ENCODE data around the gene MRPL19. TPM values are rescaled to one million over a fixed set of nuclear protein-coding genes. Genes with fewer than 3 reads are reported as not detected.
"Not testable (repeated sequence)": the region's sequence is repeated elsewhere in the genome, so short reads cannot be mapped to it uniquely, and the experiment has no call there.

Gene MRPL19
- total and polyA plus RNA-seq, 2 donors (not counting 3 experiments of a cell fraction or from before 2014, with no cell fraction given): 13.0 to 52.3 TPM

- FAIRE-seq; POLR2A ChIA-PET; H4K20me1 ChIP-seq (replicated peaks; ENCODE audit: control insufficient read depth, extremely low read depth, insufficient read depth, low read length); DNase-seq (ENCODE audit: low read depth, low spot score); dilution Hi-C loops (cut with MboI; ENCODE audit: extremely low pct_ligation_motif_present, low sequenced_read_pairs); H2AFZ ChIP-seq (ENCODE audit: low read depth, low read length); H3K9me3 ChIP-seq (replicated peaks; ENCODE audit: control insufficient read depth, insufficient read depth, low read length); intact Hi-C loops (cut with micrococcal nuclease); H3K9ac ChIP-seq (replicated peaks; ENCODE audit: extremely low read depth, insufficient read depth, low read length); H3K36me3 ChIP-seq (ENCODE audit: control insufficient read depth in 2 of 2, extremely low read depth in 1 of 2, insufficient read depth in 2 of 2, low read length in 2 of 2); BruUV-seq (replicated peaks); H3K27me3 ChIP-seq (ENCODE audit: control insufficient read depth in 2 of 2, insufficient read depth in 2 of 2, low read length in 2 of 2); H3K4me3 ChIP-seq (replicated peaks in 1 of 3; ENCODE audit: insufficient read depth in 1 of 3, low read depth in 1 of 3, low read length in 3 of 3); H3K4me1 ChIP-seq (ENCODE audit: control insufficient read depth, extremely low read depth, insufficient read depth, low read length); H3K79me2 ChIP-seq (ENCODE audit: control insufficient read depth, insufficient read depth, low read length); H3K9me1 ChIP-seq (replicated peaks; ENCODE audit: control insufficient read depth, extremely low read depth, insufficient read depth, low read length); H3K4me2 ChIP-seq (ENCODE audit: insufficient read depth, low read length); H3K27ac ChIP-seq (ENCODE audit: insufficient read depth, low read depth, low read length): not testable (repeated sequence)
- CTCF ChIA-PET: interaction anchor here (2.4 kb wide), 1 partner anchor 43 kb away, joined by 7 read pairs; no protein-coding TSS in a partner anchor
These were observed 36.8 kb downstream of the MRPL19 start for GRCh38 chr2:75683430-75683829.

- no peaks in the 10 kb centered on the region for H3K9me1 ChIP-seq (replicated peaks; ENCODE audit: control insufficient read depth, extremely low read depth, insufficient read depth, low read length)
- intact Hi-C loops (cut with micrococcal nuclease): no loop called here
- no TSS peak for BruUV-seq (replicated peaks)
These were observed 41.6 kb downstream of the MRPL19 start for GRCh38 chr2:75688196-75688595.

More at GRCh38 chr2:75688196-75688595, 41.6 kb downstream of the MRPL19 start:
- Histone ChIP-seq H2AFZ (ENCODE audit: low read depth, low read length) (no peak overlapping the region), H3K4me1 (ENCODE audit: control insufficient read depth, extremely low read depth, insufficient read depth, low read length) (no peaks in the 10 kb centered on the region), H3K79me2 (ENCODE audit: control insufficient read depth, insufficient read depth, low read length) (no peaks in the 10 kb centered on the region), H3K4me2 (ENCODE audit: insufficient read depth, low read length) (no peak overlapping the region), H4K20me1 (replicated peaks; ENCODE audit: control insufficient read depth, extremely low read depth, insufficient read depth, low read length) (no peaks in the 10 kb centered on the region), H3K9ac (replicated peaks; ENCODE audit: extremely low read depth, insufficient read depth, low read length) (no peak overlapping the region), H3K27me3 (ENCODE audit: control insufficient read depth in 2 of 2, insufficient read depth in 2 of 2, low read length in 2 of 2) (no peaks in the 10 kb centered on the region), H3K27ac (ENCODE audit: insufficient read depth, low read depth, low read length) (no peak overlapping the region), H3K36me3 (ENCODE audit: control insufficient read depth in 2 of 2, extremely low read depth in 1 of 2, insufficient read depth in 2 of 2, low read length in 2 of 2) (peaks cover 3 to 6% of the 10 kb centered on the region in 2 experiments), H3K4me3 (replicated peaks in 1 of 3; ENCODE audit: insufficient read depth in 1 of 3, low read depth in 1 of 3, low read length in 3 of 3) (no peak overlapping the region), H3K9me3 (replicated peaks; ENCODE audit: control insufficient read depth, insufficient read depth, low read length) (no peaks in the 10 kb centered on the region)
- dilution Hi-C loops (cut with MboI; ENCODE audit: extremely low pct_ligation_motif_present, low sequenced_read_pairs): no loop called here
- FAIRE-seq (no peak), DNase-seq (ENCODE audit: low read depth, low spot score) (no peak)
- ChIA-PET CTCF (interaction anchor here (0.6 to 2.8 kb wide), 4 partner anchors 9 to 48 kb away, joined by 3 to 10 read pairs (median 4); no protein-coding TSS in a partner anchor), POLR2A (interaction anchor here (0.6 kb wide), 1 partner anchor 1004 kb away, joined by 3 read pairs; no protein-coding TSS in a partner anchor)
- no peak for TF ChIP-seq FOS (IDR thresholded peaks at IDR 0.05; ENCODE audit: borderline replicate concordance, insufficient read depth, low read length)
- TF ChIP-seq POLR2AphosphoS5 (IDR thresholded peaks at IDR 0.05; ENCODE audit: insufficient read depth, low read depth, low read length): no peak
- no peak for TF ChIP-seq JUN (IDR thresholded peaks at IDR 0.05; ENCODE audit: borderline replicate concordance, insufficient read depth, insufficient read length, low read depth)
- TF ChIP-seq MAX (IDR thresholded peaks at IDR 0.05; ENCODE audit: insufficient read depth, insufficient read length): no peak
- no peak for TF ChIP-seq GATA2 (IDR thresholded peaks at IDR 0.05; ENCODE audit: insufficient read depth, insufficient read length, low read depth, low read length)
- no peak for TF ChIP-seq CTCF (IDR thresholded peaks at IDR 0.05; ENCODE audit: extremely low read depth in 1 of 2, insufficient read depth in 1 of 2, low read depth in 1 of 2, low read length in 2 of 2)
- TF ChIP-seq MYC (IDR thresholded peaks at IDR 0.05; ENCODE audit: low read depth, low read length): no peak

Data from endothelial cell of umbilical vein (primary cell).